Pancreas (tissue), 10 donors: ENCODE measurements around the gene AKAP12. TPM values are rescaled to one million over a fixed set of nuclear protein-coding genes. Genes with fewer than 3 reads are reported as not detected.
A peak's percentile ranks its signal among the peaks of the same experiment; 100 is the strongest.

Source experiments
- ATAC-seq, 4 donors: fragments of 200-7000 bp; cut with Tn5 transposase; one replicate each; pipeline versions ENCODE4 v1.8.0 to v1.9.1; 2020; ENCODE audit warnings: mild to moderate bottlenecking in 4 of 4, moderate library complexity in 4 of 4
- DNase-seq, 6 donors: peaks; one replicate each; pipeline ENCODE4 v3.0.0-alpha.2; 2020
- FAIRE-seq: peaks from 2 replicates; lab custom pipeline; 2012; peaks lifted over from hg19 to GRCh38; lab: Jason Lieb, UNC
- H3K27ac ChIP-seq, 4 donors: fragments of 200-600 bp; sonication (generic); 1 replicate in 3 of 4; 2 replicates in 1 of 4; pipeline versions ENCODE4 v1.5.0 to v1.8.0; 2020
- H3K27me3 ChIP-seq, 4 donors: fragments of 200-600 bp; one replicate each; pipeline ENCODE4 v1.8.0; 2021
- H3K36me3 ChIP-seq, 3 donors: fragments of 200-600 bp; sonication (generic) in 1 of 3; one replicate each; pipeline versions ENCODE4 v1.5.0 to v1.8.0; 2020 to 2021
- H3K4me1 ChIP-seq, 3 donors: fragments of 200-600 bp; one replicate each; pipeline ENCODE4 v1.8.0; 2021
- H3K4me3 ChIP-seq, 4 donors: fragments of 200-600 bp; sonication (generic) in 2 of 4; one replicate each; pipeline versions ENCODE4 v1.5.0 to v1.8.0; 2020 to 2021
- H3K9me3 ChIP-seq, 4 donors: fragments of 200-600 bp; one replicate each; pipeline ENCODE4 v1.8.0; 2021
- CTCF ChIP-seq, 4 donors: fragments of 200-600 bp; sonication (generic) in 3 of 4; IDR thresholded peaks; one replicate each; pipeline versions ENCODE4 v1.5.0 to v1.8.0; 2021; ENCODE audit warnings: antibody characterized with exemption in 4 of 4
- WGBS, 2 donors: extraction: QIAGEN DNeasy Blood & Tissue Kit; methylation state at CpG; one replicate each; pipeline ENCODE4 v1.1.7; 2013; 5-methylcytosine and 5-hydroxymethylcytosine counted together
- intact Hi-C, 3 donors: fragments of 100-400 bp; cut with DNase I; formaldehyde crosslinking; loops; one replicate each; pipeline versions ENCODE4 v1.11.1 to v1.14.2; 2022
- polyA plus RNA-seq, 2 donors: library from polyadenylated mRNA; stranded (reverse); fragments of 200-250 nt; gene quantifications; one replicate each; pipeline ENCODE4 v1.2.3, GENCODE V29; 2013
- total RNA-seq, 6 donors: library from RNA; stranded (reverse); fragmentation: NEBNext Ultra II Directional in 4 of 6; extraction: Animal tissue kit (Norgen Biotek cat#: 25700) in 4 of 6; gene quantifications; one replicate each; pipeline versions ENCODE4 v1.2.1 to v1.2.4, GENCODE V29; 2021 to 2023
- donor health status: healthy with polysubstance abuse.
- donor health status: DM: no; HTN: no; CAD: no; lungs with moderate emphysema.
- donor health status: DM: no; HTN: no; CAD: no.
- donor health status: control.
- donor health status: control.
- donor health status: Bipolar disorder and iron deficiency.
- donor health status: DM: yes; HTN: yes; CAD: no.
- donor health status: DM: no; HTN: no; CAD: no.
- donor health status: DM: no; HTN: no; CAD: no.
- donor health status: DM: yes; HTN: yes; CAD: no.

The AKAP12 gene
- total and polyA plus RNA-seq, 8 donors, result 2.4 to 13.2 (median 3.8) TPM

DNA sequence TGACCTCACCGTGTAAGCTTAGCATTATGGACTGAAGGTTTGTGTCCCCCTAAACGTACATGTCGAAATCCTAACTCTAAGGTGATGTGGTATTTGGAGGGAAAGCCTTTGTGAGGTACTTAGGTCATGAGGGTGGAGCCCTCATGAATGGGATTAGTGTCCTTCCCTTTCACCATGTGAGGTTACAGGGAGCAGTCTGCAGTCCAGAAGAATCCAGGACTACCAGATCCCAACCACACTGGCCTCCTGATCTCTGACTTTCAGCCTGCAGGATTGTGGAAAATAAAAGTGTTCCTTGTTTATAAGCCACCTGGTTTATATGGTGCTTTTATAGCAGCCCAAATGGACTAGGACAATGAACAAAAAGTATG lies 78.2 kb downstream of the AKAP12 start:
- FAIRE-seq (no peak), ATAC-seq (no peak), DNase-seq (no peak)
- Histone ChIP-seq H3K4me3 (no peak overlapping the region), H3K4me1 (peaks cover 3 to 7% (median 5%) of the 10 kb centered on the region in 3 donors), H3K27me3 (no peaks in the 10 kb centered on the region), H3K36me3 (no peaks in the 10 kb centered on the region), H3K27ac (no peak overlapping the region), H3K9me3 (no peaks in the 10 kb centered on the region)
- no peak for TF ChIP-seq CTCF (IDR thresholded peaks at IDR 0.05)
- WGBS, 2 donors, result 47 to 48% methylated on average over 3 of the region's 3 CpGs
- intact Hi-C loops, result no loop called here

DNA sequence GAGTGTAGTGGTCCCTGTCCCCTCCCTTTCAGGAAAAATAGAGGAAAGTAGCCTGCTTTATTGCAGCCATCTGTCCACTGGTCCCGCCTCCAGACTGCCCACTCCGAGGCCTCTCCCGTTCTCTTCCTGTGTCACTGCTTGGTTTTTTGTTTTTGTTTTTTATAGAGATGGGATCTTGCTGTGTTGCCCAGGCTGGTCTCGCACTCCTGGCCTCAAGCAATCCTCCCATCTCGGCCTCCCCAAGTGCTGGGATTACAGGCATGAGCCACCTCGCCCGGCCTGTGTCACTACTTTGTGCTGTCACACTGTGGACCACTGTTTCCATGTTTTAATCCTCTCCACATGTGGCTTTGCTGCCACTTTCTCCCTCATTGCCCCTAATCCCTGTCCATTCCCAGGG lies 80.4 kb downstream of the AKAP12 start:
- H3K4me3 ChIP-seq, result no peak overlapping the region
- FAIRE-seq (no peak), ATAC-seq (no peak), DNase-seq (no peak)
- H3K27me3 ChIP-seq, result no peaks in the 10 kb centered on the region
- no peaks in the 10 kb centered on the region for H3K9me3 ChIP-seq
- TF ChIP-seq CTCF (IDR thresholded peaks at IDR 0.05), result no peak
- intact Hi-C loops, result loop anchor here (5.0 to 10.0 kb wide), 3 partner anchors 303 to 315 kb away; no protein-coding TSS in a partner anchor
- 92% methylated on average over 7 of the region's 7 CpGs for WGBS, 2 donors
- H3K36me3 ChIP-seq, result no peaks in the 10 kb centered on the region
- H3K4me1 ChIP-seq, result peaks cover 4 to 9% (median 4%) of the 10 kb centered on the region in 3 donors
- H3K27ac ChIP-seq, result no peak overlapping the region

DNA sequence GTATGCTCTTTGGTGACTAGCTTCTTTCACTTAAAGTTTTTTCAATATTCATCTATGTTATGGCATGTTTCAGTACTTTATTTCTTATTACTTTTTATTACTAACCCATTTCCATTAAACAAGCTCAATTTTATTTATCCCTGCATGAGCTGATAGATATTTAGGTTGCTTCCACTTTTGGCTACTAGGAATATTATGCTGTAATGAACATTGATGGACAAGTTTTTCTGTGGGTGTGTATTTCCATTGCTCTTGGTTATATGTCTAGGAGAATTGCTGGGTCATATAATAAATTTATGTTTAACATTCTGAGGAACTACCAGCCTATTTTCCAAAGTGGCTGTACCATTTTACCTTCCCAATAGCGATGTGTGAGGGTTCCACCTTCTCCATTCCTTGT lies 81.7 kb downstream of the AKAP12 start:
- intact Hi-C loops, result loop anchor here (5.0 to 10.0 kb wide), 3 partner anchors 304 to 317 kb away; no protein-coding TSS in a partner anchor
- no peaks in the 10 kb centered on the region for H3K27me3 ChIP-seq
- TF ChIP-seq CTCF (IDR thresholded peaks at IDR 0.05), result no peak
- no peak for DNase-seq
- peaks cover 4 to 9% (median 4%) of the 10 kb centered on the region in 3 donors for H3K4me1 ChIP-seq
- no peak for ATAC-seq
- no peaks in the 10 kb centered on the region for H3K36me3 ChIP-seq
- H3K27ac ChIP-seq, result no peak overlapping the region
- 94 to 98% methylated on average over 1 of the region's 1 CpG for WGBS, 2 donors
- no peak overlapping the region for H3K4me3 ChIP-seq
- no peak for FAIRE-seq
- no peaks in the 10 kb centered on the region for H3K9me3 ChIP-seq

DNA sequence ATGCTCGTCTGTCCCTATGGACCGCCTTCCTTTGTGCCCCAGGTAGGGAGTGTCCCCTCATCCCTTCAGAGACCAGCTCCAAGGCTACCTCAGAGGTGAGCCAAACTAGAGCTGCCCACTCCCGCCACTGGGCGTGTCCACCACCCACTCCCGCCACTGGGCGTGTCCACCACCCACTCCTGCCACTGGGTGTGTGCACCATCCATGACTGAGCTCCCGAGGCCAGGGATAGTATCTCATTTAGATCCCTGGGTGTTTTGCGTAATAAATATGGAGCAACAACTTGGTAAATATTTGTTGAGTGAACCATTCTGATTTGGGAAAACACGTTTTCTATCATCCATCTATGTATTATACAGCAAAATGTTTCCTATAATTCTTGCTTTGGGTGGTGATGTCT lies 82.8 kb downstream of the AKAP12 start:
- Histone ChIP-seq H3K4me3 (no peak overlapping the region), H3K36me3 (no peaks in the 10 kb centered on the region), H3K9me3 (no peaks in the 10 kb centered on the region), H3K27me3 (no peaks in the 10 kb centered on the region), H3K4me1 (peaks cover 4 to 9% (median 4%) of the 10 kb centered on the region in 3 donors), H3K27ac (no peak overlapping the region)
- ATAC-seq (no peak), DNase-seq (no peak), FAIRE-seq (no peak)
- no peak for TF ChIP-seq CTCF (IDR thresholded peaks at IDR 0.05)
- intact Hi-C loops, result loop anchor here (5.0 to 10.0 kb wide), 3 partner anchors 305 to 318 kb away; no protein-coding TSS in a partner anchor
- WGBS, 2 donors, result 55 to 69% methylated on average over 9 of the region's 9 CpGs

- Histone ChIP-seq H3K27ac (no peak overlapping the region), H3K4me1 (peaks cover 4 to 9% (median 4%) of the 10 kb centered on the region in 3 donors), H3K36me3 (no peaks in the 10 kb centered on the region), H3K4me3 (no peak overlapping the region), H3K9me3 (no peaks in the 10 kb centered on the region), H3K27me3 (no peaks in the 10 kb centered on the region)
- intact Hi-C loops, result loop anchor here (5.0 to 10.0 kb wide), 3 partner anchors 307 to 319 kb away; no protein-coding TSS in a partner anchor
- WGBS, 2 donors, result 15 to 16% methylated on average over 12 of the region's 12 CpGs
- DNase-seq (peak; percentile 57 to 93 (median 84)), ATAC-seq (peak; percentile 87 to 95 (median 92)), FAIRE-seq (no peak)
- TF ChIP-seq CTCF (IDR thresholded peaks at IDR 0.05), result peak; percentile 91 to 96 (median 94)
Observed at GRCh38 chr6:151323791-151324487, 84.2 kb downstream of the AKAP12 start.
